Liver (tissue), 3 donors: Measurements from ENCODE around the gene JAML.

Experiments
- ATF3 ChIP-seq: IDR thresholded peaks from 2 replicates; pipeline ENCODE4 v1.6.1; 2016; ENCODE audit warnings: antibody characterized with exemption
- CTCF ChIP-seq: fragments of 150-350 bp; IDR thresholded peaks from 2 replicates; pipeline ENCODE4 v1.5.1; 2017; ENCODE audit warnings: improper control_type of control experiment, low read depth, low read length; ENCODE audit not compliant: missing input control
- EGR1 ChIP-seq, 2 donors: IDR thresholded peaks; 2 replicates each; pipeline ENCODE4 v1.6.1; 2016 to 2018; ENCODE audit warnings: antibody characterized with exemption in 2 of 2, low read depth in 2 of 2
- FOXA1 ChIP-seq: IDR thresholded peaks from 2 replicates; pipeline ENCODE4 v1.6.1; 2016; ENCODE audit warnings: antibody characterized with exemption
- JUND ChIP-seq, 2 donors: IDR thresholded peaks; 2 replicates each; pipeline ENCODE4 v1.6.1; 2016; ENCODE audit warnings: antibody characterized with exemption in 2 of 2
- NR2F2 ChIP-seq: IDR thresholded peaks from 2 replicates; pipeline ENCODE4 v1.6.1; 2016; ENCODE audit warnings: antibody characterized with exemption
- RAD21 ChIP-seq, 2 donors: IDR thresholded peaks; 2 replicates each; pipeline ENCODE4 v1.6.1; 2016; ENCODE audit warnings: antibody characterized with exemption in 2 of 2, mild to moderate bottlenecking in 2 of 2
- REST ChIP-seq: IDR thresholded peaks from 2 replicates; pipeline ENCODE4 v1.6.1; 2016; ENCODE audit warnings: antibody characterized with exemption, mild to moderate bottlenecking
- RXRA ChIP-seq, 2 donors: IDR thresholded peaks; 2 replicates each; pipeline ENCODE4 v1.6.1; 2017 to 2018; ENCODE audit warnings: antibody characterized with exemption in 2 of 2, mild to moderate bottlenecking in 1 of 2
- SP1 ChIP-seq: IDR thresholded peaks from 2 replicates; pipeline ENCODE4 v1.6.1; 2018; ENCODE audit warnings: antibody characterized with exemption, mild to moderate bottlenecking
- TAF1 ChIP-seq: conservative IDR thresholded peaks from 2 replicates; pipeline ENCODE4 v1.6.1; 2016; ENCODE audit warnings: antibody characterized with exemption, mild to moderate bottlenecking
- YY1 ChIP-seq: IDR thresholded peaks from 2 replicates; pipeline ENCODE4 v1.6.1; 2016; ENCODE audit warnings: antibody characterized with exemption, mild to moderate bottlenecking
- ZBTB33 ChIP-seq: IDR thresholded peaks from 2 replicates; pipeline ENCODE4 v1.6.1; 2016; ENCODE audit warnings: antibody characterized with exemption
- donor health status: healthy.
- donor health status: healthy.

DNA sequence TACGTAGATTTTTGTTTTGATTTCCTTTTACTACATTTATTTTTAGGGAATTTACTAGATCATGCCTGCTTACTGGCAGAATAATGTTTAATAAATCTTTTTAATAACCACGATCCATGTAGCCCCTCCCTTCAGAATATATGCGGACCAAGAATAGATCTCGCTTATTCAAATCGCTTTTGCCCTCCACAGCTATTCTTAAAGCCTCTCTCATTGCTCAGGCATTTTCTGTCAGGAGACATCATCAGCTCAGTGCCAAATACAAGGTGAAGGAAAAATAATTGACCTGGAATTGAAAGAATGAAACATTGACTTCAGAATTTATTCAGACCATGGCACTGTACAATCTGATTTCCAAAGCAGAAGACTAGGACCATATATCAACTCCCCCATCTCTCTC is 10.0 kb upstream of the JAML start:
- TF ChIP-seq CTCF (no peak), REST (no peak), NR2F2 (no peak), TAF1 (no peak), JUND (IDR thresholded peaks at IDR 0.05) (no peak), EGR1 (IDR thresholded peaks at IDR 0.05; ENCODE audit: low read depth in 2 of 2) (no peak), FOXA1 (no peak), YY1 (no peak), RAD21 (IDR thresholded peaks at IDR 0.05) (no peak), ATF3 (no peak), ZBTB33 (no peak), RXRA (IDR thresholded peaks at IDR 0.05) (no peak), SP1 (no peak)
